NCI-H2081 (cell line): ENCODE measurements around the gene PAFAH1B1.
"Not testable (repeated sequence)": the region's sequence is repeated elsewhere in the genome, so short reads cannot be mapped to it uniquely, and the experiment has no call there.

Experiments used
- DNase-seq, 2 experiments: peaks; one replicate each; lab custom pipeline; 2025; lab: John Stamatoyannopoulos, UW

Gene PAFAH1B1

DNA sequence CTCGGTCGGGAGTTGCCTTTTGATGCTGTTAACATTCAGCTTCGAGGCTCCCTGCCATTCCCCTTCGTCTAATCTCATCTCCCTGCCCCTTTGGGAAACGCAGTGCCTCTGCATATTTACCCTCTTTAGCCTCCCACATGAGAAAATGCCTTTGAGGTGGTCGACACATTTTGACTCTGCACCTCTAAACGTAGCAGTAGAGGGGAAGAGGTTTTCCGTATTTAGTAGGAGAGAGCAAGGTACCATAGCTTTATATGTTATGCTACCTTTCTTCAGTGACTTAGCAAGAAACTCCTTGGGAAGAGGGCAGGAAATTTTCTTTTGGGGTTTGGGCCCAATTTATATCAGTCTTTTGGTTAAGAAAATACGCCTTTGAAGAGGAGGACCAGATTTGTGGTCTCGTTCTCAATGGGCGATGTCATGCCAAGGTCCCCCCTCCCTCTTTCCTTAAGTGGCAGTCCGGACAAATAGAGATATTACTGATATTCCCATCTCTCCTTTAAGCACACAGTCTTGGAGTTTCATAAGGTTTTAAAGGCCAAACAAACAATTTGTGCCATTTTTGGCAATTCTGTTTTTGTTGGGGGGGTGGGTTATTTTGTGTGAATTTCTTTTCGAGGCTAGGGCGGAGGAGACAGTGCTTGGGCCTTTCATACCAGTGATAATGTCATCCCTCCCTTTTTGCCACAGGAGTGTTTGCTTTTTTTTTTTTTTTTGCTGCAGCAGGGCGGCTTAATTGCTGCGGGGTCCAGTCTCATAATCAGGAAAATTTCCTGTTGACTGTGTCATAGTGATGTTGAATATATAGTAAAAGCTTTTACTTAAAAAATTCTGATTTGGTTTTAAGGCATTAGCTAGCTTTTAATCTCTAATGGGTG, 1.5 kb downstream of the PAFAH1B1 start:
- no peak for DNase-seq

DNA sequence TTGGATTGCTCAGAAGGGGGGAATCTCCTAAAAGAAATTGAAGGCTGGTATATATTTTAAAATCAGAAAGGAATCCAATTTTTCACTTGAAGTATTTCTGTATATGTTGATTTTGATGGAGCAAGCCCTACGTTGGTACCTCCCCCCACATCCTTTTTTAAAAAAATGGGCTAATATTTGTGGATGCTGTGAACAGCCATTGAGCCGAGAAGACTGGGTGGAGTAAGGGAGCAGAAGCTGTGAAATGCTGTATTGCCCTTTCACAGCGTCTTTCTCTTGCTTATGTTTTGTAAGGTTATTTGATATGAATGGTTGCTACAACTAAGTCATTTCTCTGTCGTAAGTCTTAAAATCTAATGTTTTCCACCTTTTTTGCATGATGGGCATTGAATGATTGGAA, 2.3 kb downstream of the PAFAH1B1 start:
- DNase-seq = no peak

- no peak for DNase-seq
These were observed 4.7 kb downstream of the PAFAH1B1 start for GRCh38 chr17:2598166-2598565.

- DNase-seq = no peak
These were observed 9.2 kb downstream of the PAFAH1B1 start for GRCh38 chr17:2602597-2603017.

DNA sequence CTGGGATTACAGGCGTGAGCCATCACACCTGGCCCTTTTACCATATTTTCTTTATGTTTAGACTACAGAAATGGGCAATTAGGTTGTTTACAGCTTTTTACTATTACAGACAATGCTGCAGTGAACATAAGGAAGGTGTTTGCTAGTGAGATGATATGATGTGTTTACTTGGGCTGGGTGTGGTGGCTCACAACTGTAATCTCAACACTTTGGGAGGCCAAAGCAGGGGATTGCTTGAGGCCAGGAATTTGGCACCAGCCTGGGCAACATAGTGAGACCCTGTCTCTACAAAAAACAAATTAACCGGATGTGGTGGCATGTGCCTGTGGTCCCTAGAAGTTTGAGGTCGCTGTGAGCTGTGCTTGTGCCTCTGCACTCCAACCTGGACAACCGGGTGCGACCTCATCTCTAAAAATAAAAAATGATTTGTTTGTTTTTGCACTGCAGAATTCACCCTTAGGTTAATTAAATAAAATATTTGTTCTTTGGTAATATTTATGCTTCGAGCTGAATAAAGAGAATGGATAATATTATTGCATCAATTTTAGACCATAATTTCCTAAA, 15.0 kb downstream of the PAFAH1B1 start:
- DNase-seq = no peak

GRCh38 chr17:2609091-2609490, 15.6 kb downstream of the PAFAH1B1 start:
- no peak for DNase-seq

- DNase-seq = no peak
These were observed 17.0 kb downstream of the PAFAH1B1 start for GRCh38 chr17:2610195-2611175.

DNA sequence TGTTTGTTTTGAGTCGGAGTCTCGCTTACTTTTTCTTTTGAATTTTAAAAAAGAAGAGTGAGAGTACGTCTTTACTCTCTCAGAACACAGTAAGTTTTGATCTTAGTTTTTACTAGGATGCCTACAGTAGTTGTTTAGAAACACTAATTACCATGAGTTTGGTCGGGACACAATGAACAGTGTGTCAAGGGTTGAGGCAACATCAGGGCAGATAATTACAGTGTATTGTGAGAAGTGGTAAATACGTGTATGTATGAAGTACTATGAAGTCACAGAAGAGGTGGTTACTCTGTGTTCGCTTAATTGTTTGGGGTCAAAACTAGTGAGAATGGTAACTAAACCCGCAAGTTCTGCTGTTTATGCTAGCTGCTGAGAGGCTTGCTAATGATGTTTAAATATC, 18.2 kb downstream of the PAFAH1B1 start:
- DNase-seq = no peak

DNA sequence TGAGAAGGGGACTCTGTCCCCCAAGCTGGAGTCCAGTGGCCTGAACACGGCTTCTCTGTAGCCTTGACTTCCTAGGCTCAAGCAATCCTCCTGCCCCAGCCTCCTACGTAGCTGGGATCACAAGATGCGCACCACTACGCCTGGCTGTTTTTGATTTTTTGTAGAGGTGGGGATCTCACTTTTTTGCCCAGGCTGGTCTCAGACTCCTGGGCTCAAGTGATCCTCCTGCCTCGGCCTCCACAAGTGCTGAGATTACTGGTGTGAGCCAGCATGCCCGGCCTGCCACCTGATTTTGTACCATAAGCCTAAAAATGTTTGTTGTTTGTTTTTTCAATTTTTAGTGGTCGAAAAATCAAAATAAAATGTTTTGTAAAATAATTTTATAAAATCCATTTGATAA, 19.2 kb downstream of the PAFAH1B1 start:
- no peak for DNase-seq

- DNase-seq = no peak
These were observed 19.8 kb downstream of the PAFAH1B1 start for GRCh38 chr17:2613089-2613808.

DNA sequence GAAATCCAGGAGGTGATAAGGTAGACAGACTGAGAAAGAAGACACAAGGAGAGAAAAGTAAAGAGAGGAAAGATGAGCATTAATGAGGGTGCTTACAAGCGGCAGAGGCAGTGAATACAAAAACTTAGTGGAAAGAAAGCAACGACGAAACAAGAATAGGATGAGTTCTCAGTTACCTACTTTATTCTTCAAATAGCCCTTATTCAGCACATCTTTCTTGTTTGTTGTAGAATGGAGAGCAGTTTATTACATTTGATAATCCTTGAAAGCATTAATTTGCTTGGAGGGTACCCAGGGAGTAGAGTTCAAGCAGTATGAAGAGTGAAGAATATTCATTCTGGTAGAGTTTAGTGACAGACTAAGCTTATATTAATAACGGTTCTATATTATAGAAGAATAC, 22.4 kb downstream of the PAFAH1B1 start:
- no peak for DNase-seq

DNA sequence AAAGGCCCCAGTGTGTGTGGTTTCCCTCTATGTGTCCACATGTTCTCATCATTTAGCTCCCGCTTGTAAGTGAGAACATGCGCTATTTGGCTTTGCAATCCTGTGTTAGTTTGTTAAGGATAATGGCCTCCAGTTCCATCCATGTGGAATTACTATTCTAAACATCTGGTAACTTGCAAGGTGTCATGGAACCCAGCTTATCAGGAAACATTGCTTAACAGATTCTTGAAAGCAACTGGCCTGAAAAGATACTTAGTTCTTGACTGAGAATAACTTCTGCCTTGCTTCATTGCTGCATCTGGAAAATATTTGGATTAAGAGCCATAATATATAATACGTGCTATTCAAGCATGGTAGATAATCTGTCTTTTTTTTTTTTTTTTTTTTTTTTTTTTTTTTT, 27.8 kb downstream of the PAFAH1B1 start:
- DNase-seq = no peak

- DNase-seq = not testable (repeated sequence)
These were observed 28.5 kb downstream of the PAFAH1B1 start for GRCh38 chr17:2621951-2622405.

DNA sequence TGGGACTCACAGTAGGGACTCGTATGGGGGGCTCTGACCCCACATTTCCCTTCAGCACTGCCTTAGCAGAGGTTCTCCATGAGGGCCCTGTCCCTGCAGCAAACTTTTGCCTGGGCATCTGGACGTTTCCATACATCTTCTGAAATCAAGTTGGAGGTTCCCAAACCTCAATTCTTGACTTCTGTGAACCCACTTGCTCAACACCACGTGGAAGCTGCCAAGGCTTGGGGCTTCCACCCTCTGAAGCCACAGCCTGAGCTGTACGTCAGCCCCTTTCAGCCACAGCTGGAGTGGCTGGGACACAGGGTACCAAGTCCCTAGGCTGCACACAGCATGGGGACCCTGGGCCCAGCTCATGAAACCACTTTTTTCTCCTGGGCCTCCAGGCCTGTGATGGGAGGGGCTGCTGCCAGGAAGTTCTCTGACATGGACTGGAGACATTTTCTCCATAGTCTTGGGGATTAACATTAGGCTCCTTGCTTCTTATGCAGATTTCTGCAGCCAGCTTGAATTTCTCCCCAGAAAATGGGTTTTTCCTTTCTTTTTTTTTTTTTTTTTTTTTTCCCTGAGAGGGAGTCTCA, 29.4 kb downstream of the PAFAH1B1 start:
- not testable (repeated sequence) for DNase-seq

DNA sequence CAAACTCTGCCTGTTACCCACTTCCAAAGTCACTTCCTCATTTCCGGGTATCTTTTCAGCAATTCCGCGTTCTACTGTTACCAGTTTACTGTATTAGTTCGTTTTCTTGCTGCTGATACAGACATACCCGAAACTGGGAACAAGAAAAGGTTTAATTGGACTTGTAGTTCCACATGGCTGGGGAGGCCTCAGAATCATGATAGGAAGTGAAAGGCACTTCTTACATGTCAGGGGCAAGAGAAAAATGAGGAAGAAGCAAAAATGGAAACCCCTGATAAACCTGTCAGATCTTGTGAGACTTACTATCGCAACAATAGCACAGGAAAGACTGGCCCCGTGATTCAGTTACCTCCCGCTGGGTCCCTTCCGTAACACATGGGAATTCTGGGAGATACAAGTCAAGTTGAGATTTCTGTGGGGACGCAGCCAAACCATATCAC, 30.9 kb downstream of the PAFAH1B1 start:
- DNase-seq = no peak

- DNase-seq = not testable (repeated sequence)
These were observed 33.3 kb downstream of the PAFAH1B1 start for GRCh38 chr17:2626626-2627219.

DNA sequence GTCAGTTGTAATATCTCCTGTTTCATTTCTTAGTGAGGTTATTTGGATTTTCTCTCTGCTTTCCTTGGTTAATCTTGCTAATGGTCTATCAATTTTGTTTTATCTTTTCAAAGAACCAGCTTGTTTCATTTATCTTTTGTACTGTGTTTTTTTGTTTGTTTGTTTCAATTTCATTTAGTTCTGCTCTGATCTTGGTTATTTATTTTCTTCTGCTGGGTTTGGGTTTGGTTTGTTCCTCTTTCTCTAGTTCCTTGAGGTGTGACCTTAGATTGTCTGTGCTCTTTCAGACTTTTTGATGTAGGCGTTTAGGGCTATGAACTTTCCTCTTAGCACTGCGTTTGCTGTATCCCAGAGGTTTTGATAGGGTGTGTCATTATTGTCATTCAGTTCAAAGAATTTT, 35.5 kb downstream of the PAFAH1B1 start:
- DNase-seq = not testable (repeated sequence)

- DNase-seq = no peak
These were observed 37.8 kb downstream of the PAFAH1B1 start for GRCh38 chr17:2631211-2631610.

- peak in 1 of 2 experiments; percentile 21 for DNase-seq
These were observed 41.0 kb downstream of the PAFAH1B1 start for GRCh38 chr17:2634361-2634960.

DNA sequence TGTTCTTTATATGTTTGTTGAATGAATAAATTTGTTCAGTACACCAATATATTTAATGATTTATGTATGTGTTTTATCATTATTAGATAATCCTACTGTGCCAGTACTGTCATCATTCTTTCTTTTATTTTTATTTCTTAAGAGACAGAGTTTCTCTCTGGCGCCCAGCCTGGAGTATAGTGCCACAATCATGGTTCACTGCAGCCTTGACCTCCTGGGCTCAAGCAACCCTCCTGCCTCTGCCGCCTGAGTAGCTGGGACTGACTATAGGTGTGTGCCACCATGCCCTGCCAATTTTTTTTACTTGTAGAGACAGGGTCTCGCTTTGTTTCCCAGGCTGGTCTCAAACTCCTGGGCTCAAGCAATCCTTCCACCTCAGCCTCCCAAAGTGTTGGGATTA, 41.8 kb downstream of the PAFAH1B1 start:
- DNase-seq = no peak
